Chondrocyte (in vitro differentiated cells): Measurements from ENCODE around the gene RBPMS2. TPM values are rescaled to one million over a fixed set of nuclear protein-coding genes. Genes with fewer than 3 reads are reported as not detected.

Experiments used
- DNase-seq: peaks from one replicate; pipeline ENCODE4 v3.0.0; 2021; ENCODE audit warnings: mixed read lengths, low spot score
- H3K27ac Mint-ChIP-seq: one replicate; pipeline ENCODE4 v1.8.0; 2021; ENCODE audit warnings: mild to moderate bottlenecking, moderate library complexity, mixed read lengths; ENCODE audit not compliant: unreplicated experiment
- H3K27me3 Mint-ChIP-seq: 2 replicates; pipeline ENCODE4 v1.8.0; 2021; ENCODE audit warnings: low read depth, mixed read lengths
- H3K36me3 Mint-ChIP-seq: 2 replicates; pipeline ENCODE4 v1.8.0; 2021; ENCODE audit warnings: low read depth, mixed read lengths
- H3K4me1 Mint-ChIP-seq: 2 replicates; pipeline ENCODE4 v1.8.0; 2021; ENCODE audit warnings: low read depth, mild to moderate bottlenecking, mixed read lengths
- H3K4me3 Mint-ChIP-seq: one replicate; pipeline ENCODE4 v1.8.0; 2021; ENCODE audit warnings: mild to moderate bottlenecking, moderate library complexity, mixed read lengths; ENCODE audit not compliant: unreplicated experiment
- H3K9me3 Mint-ChIP-seq: 2 replicates; pipeline ENCODE4 v1.8.0; 2021; ENCODE audit warnings: low read depth, mixed read lengths
- CTCF ChIP-seq: fragments of 200-600 bp; sonication (generic); IDR thresholded peaks from 2 replicates; pipeline ENCODE4 v1.5.0; 2021; ENCODE audit warnings: antibody characterized with exemption, mild to moderate bottlenecking, moderate library complexity
- total RNA-seq: library from RNA; stranded (reverse); gene quantifications from 3 replicates; pipeline ENCODE4 v1.2.1, GENCODE V29; 2021

The RBPMS2 gene
- total RNA-seq, 1 donor from 2014 or later = 4.7 TPM

DNA sequence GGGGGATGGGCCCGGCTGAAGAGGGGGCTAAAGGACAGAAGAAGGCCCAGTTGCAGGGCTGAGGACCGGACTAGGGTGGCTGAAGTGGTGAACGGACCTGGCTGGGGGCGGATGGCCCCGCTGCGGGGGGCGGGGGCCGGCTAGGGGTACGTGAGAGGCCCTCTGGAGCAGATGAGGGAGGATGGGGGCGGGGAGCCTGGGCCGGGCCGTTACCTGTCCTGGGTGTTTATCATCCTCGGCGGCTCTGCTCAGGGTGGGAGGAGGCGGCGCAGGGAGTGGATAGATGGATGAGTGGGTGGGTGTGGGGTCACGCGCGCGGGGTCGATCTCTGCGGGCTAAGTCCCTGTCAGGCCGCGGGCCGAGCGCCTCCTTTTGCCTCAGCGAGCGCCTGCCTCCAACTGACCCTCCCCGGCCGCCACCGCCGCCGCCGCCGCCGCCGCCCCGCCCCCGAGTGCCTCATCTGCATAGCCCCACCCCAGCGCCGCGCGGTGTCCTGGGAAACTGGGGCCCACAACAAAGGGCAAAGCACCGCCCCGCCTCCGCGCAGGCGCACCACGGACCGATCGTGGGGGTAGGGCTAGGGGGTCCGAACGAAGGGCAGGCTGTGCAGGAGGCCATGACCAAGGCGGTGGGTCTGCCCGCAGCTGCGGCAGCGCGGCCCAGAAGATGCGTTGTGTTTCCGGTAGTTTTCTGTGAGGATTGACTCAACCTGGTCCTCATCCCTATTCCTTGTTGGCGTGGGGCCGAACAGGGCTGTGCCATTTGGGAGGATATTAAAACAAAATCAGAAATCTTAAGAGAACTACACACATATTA is 72.4 kb downstream of the RBPMS2 start:
- H3K27ac Mint-ChIP-seq = peak overlapping the region; percentile 91
- peaks cover 53% of the 10 kb centered on the region for H3K4me1 Mint-ChIP-seq
- H3K4me3 Mint-ChIP-seq = peak overlapping the region; percentile 85
- H3K9me3 Mint-ChIP-seq = no peaks in the 10 kb centered on the region
- no peaks in the 10 kb centered on the region for H3K27me3 Mint-ChIP-seq
- peak; percentile 99 for DNase-seq
- TF ChIP-seq CTCF = peak; percentile 45
- H3K36me3 Mint-ChIP-seq = no peaks in the 10 kb centered on the region

DNA sequence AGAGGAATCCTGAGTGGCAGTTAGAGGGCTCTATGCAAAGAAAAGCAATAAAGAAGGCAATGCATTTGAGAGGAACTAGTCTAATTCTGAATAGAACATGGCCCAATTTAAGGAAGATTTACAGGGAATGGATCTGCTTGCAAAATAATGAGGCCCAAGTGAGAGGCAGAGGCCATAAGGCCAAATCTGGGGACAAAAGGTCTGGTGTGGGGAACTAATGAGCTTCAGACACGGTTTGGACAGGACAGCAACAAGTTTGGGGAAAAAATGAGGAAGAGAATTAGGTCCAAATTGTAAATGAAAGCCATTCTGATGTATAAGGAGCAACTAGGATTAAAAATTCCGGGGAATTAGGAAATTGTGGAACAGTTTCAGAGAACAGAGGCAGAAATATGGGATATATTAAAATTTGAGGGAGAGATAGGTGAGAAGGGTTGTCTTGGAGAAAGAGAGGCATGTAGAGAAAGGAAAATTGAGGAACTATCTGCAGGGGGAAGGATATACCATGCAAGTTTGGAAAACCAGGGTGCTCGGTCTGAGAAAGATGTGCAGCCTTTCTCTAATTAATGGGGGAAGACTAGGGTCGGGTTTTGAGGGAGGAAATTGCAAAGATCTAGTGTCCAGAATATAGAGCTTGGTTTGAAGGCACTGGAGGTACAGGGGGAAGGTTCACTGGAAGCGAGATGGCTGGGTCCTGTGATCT is 73.8 kb downstream of the RBPMS2 start:
- H3K4me3 Mint-ChIP-seq = peak overlapping the region; percentile 85
- no peaks in the 10 kb centered on the region for H3K9me3 Mint-ChIP-seq

GRCh38 chr15:64701051-64701450 is 74.3 kb downstream of the RBPMS2 start:
- H3K4me1 Mint-ChIP-seq = peaks cover 66% of the 10 kb centered on the region
- H3K4me3 Mint-ChIP-seq = peak overlapping the region; percentile 85
- H3K27me3 Mint-ChIP-seq = no peaks in the 10 kb centered on the region
- no peak for DNase-seq
- no peaks in the 10 kb centered on the region for H3K36me3 Mint-ChIP-seq
- TF ChIP-seq CTCF = no peak
- peak overlapping the region; percentile 91 for H3K27ac Mint-ChIP-seq
- no peaks in the 10 kb centered on the region for H3K9me3 Mint-ChIP-seq

More for the DNA sequence above, 73.8 kb downstream of the RBPMS2 start:
- Mint-ChIP-seq H3K4me1 (peaks cover 62% of the 10 kb centered on the region), H3K27me3 (no peaks in the 10 kb centered on the region), H3K36me3 (no peaks in the 10 kb centered on the region), H3K27ac (peak overlapping the region; percentile 91)
- TF ChIP-seq CTCF = no peak
- no peak for DNase-seq

GRCh38 chr15:64699751-64700388 is 75.5 kb downstream of the RBPMS2 start:
- Mint-ChIP-seq H3K27ac (peak overlapping the region; percentile 91), H3K4me3 (peak overlapping the region; percentile 85), H3K9me3 (no peaks in the 10 kb centered on the region), H3K36me3 (peaks cover 3% of the 10 kb centered on the region), H3K4me1 (peaks cover 70% of the 10 kb centered on the region), H3K27me3 (no peaks in the 10 kb centered on the region)
- no peak for TF ChIP-seq CTCF
- DNase-seq = no peak

GRCh38 chr15:64698823-64699222 is 76.6 kb downstream of the RBPMS2 start:
- Mint-ChIP-seq H3K27me3 (no peaks in the 10 kb centered on the region), H3K9me3 (no peaks in the 10 kb centered on the region), H3K27ac (peak overlapping the region; percentile 91), H3K4me1 (peaks cover 69% of the 10 kb centered on the region), H3K36me3 (peaks cover 3% of the 10 kb centered on the region), H3K4me3 (peak overlapping the region; percentile 85)
- DNase-seq = no peak
- no peak for TF ChIP-seq CTCF
